Hematopoietic multipotent progenitor cell treated with erythropoietin and hydrocortisone succinate and interleukin-3 and kit ligand, for 15 days (in vitro differentiated cells): Measurements from ENCODE around the gene FHOD3.

ENCODE experiments used
- DNase-seq: peaks from one replicate; pipeline ENCODE4 v3.0.0-alpha.2; 2015; ENCODE audit warnings: low spot score

FHOD3 gene

DNA sequence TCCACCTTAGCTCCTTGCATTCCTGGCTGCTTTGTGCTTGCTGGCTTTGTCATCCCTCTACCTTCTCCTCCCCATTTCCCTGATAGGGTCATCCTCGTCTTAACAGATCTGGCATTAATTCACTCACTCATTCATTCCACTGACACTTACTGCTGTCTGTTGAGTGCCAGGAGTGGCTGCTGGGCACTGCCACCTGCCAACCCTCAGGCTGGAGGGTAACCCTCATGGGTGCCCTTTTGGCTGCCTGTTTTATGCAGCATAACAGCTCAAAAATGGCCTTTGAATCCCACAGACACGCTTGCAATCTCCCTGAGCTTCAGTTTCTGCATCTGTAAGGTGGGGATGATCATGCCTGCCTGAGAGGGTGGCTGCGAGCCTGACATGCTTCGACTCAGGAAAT is 25.2 kb downstream of the FHOD3 start:
- DNase-seq = no peak

DNA sequence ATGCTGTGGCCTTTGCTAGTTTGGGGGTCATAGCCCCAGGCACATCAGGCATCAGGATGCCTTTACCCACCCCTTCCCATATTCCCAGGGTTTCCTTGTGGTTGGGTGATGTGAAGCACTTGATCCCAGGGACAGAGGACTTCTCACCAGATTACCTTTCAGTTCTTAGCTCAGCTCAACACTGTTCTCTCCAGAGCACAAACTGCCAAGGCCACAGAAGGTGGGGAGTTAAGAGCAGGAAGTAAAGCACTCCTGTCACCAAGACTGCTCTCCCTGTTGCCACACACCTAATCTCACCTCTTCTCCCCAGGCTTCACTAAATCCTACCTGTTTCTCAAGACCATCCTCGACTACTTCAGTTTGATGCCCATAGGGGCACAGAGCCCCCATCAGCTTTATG is 25.9 kb downstream of the FHOD3 start:
- no peak for DNase-seq

DNA sequence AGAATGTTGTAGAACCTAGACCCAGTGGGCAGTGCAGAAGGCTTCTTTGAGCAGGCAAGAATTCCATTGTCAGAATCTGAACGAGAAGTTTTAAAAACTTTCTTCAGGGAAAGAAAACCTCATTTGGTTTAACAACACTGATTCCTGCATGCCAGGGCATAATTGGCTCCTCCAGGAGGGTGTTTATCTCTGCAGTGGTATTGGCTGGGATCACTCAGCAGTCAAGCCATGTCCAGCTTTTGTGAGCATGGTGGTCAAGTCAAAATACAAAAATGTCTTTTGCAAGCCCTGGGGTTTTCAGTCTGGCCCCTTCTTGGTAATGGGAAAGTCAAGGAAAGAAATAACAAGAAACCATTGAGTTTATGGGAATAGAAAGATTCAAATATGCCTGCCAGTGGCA is 28.3 kb downstream of the FHOD3 start:
- no peak for DNase-seq

DNA sequence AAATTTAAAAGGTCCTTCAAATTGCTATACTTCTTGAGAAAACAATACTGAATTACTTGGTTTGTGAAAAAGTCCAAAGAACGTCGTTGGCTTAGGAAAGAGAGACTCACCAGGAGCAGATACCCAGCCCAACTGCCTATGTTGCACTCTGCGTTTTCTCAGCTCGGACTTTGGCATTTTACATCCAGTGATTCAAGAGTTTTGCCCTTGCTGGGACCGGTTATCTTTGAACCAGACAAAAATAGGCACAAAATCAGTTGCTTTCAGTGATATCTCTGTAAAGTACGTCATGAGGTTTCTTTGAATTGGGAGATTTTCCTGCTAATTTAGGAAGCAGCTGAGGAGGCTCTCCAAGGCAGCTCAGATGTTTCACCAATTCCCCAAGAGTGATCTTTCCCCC is 29.3 kb downstream of the FHOD3 start:
- no peak for DNase-seq

DNA sequence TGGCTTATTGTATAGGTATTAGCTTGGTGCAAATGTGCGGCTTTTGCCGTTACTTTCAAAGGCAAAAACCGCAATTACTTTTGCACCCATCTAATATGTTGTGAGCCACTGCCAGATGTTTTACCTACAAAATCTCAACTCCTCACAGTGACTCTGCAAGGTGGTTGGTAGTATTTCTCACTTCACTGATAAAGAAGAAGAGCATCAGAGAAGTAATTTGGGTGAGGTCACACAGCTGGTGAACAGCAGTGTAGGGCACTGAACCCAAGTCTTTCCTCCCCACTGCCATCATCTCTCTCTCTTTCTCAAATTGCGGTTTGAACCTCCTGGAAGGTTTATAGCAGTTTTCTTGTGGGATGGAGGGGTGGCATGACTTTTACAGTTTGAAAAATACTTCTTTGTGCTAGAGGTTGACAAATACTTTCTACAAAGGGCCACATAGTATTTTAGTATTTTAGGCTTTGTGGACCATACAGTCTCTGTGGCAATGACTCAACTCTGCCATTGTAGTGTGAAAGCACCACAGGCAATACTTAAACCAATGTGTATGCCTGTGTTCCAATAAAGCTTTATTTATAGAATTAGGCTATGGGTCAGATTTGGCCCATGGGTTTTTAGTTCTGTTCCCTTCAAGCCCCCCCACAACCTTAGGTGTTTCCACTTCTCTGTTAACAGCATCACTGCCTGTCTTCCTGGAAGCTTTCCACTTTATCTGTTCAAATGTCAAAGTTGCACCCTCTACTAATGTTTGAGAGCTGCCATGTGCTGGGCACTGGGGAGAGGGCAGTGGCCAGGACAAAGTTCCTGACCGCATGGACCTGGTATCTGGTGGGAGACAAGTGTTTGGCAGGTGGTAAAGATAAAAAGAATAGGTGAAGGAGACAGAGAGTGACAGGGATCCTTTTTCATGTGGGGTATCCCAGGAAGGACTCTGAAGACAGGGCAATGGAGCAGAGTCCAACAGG is 30.1 kb downstream of the FHOD3 start:
- no peak for DNase-seq

DNA sequence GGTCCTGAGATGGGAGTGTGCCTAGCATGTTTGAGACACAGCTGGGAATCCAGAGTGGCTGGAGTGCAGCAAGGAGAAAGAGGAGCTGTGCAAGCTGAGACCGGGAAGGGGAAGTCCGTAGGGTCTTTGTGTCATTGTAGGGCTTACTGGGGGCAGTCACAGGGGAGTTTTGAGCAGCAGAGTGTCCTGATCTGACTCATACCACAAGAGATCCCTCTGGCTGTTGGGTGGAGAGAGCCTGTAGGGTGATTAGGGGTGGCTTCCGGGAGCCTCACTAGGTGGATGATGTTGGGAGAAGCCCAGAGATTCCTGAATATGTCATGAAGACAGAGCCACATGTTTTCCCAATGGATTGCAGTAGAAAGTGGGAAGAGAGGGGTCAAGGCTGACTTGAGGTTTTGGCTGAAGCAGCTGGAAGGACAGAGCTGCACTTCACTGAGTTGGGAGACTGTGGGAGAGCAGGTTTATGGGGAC is 30.9 kb downstream of the FHOD3 start:
- no peak for DNase-seq

DNA sequence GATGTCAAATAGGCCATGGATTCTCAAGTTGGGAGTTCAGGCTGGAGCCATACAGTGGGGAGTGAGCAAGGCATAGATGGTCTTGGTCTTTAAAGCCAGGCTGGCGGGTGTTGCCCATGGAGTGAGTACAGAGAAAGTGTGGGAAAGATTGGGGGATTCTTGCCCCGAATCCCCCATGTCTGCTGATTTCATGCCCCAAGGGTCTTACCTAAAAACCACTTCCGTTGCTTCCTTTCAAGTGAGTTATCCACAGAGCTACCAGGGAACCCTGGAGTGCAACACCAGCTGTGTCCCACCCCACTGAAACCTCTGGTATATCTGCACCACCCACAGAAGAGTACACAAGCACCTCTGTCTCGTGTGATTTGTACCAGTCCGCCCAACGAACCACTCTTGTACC is 31.4 kb downstream of the FHOD3 start:
- DNase-seq = no peak

DNA sequence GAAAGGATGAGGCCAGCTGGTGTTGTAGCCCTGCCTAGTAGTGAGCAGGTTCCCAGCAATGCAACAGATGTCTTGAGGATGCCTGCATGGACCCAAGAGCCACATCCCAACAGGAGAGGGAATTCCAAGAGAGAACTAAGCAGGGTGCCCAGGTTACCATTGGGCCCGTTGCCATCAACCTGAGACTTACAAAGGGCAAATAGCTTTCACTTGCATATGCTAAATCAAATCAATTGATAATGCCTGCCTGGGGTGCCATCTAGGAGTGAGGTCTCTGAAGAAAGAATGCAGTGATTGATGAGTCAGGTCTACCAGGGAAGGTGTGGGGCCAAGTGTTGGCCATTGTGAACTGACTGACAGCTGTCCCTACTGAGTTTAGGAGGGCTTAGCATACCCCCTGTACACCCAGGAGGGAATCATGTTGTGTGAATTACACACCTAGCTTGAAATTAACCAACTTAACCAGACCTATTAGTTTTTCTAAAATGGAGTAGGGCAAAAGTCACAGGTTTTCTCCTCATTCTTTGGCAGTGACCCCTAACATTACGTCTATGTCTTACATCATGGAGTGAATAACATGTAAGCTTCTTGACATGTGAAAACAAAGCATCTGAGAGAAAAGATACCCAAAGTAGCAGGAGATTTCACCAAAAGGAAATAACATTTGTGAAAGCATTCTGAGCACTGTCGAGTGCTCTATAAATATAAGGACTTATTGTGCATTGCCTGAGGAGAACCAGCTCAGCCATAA is 32.3 kb downstream of the FHOD3 start:
- DNase-seq = no peak

DNA sequence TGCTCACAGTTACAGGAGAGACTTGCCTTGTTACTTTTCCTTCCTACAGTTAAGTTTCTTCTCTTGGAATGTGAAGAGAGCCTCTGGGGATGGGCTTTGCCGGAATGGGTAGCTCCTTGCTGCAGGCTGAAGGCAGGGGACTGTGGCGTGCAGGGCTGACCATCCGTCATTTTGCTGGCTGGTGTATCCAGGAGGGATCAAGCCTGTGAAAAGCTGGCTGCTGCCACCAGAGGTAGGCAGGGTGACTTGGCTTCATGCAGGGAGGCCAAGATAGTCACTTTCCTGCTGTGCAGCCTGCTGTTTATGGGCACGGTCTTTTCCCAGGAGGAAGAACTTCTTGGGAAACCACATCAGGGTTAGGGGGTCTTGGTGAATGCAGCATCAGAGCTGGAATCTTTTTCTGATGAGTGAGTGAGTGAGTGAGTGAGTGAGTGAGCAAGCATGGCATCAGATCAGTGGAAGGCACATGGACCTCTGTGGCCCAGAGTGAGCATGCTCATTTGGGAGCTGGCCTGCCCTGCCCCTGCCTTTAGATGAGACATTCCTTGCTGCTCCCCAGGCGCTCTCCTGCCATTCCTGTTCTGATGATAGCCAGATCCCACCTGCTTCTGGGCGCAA is 33.0 kb downstream of the FHOD3 start:
- DNase-seq = no peak

DNA sequence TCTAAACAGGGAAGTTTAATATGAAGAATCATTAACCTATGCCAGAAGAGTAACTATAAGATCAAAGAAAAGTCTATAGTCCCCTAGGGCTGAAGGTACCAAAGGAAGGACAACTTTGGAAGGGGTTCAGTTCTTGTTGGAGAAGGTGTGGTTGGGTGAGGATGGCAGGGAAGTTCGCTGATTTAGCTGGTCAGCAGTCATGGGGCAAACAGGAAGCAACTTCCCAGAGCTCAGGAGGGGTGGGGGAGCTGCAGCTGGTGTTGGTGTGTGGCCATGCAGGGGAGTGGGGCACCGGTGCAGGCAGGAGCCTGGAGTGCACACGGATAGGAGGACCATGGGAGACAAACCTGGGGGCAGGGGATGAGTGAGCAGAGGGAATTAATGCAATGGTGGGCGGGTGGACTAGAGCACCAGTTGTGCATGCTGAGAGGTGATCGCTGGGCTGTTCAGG is 34.0 kb downstream of the FHOD3 start:
- DNase-seq = no peak

DNA sequence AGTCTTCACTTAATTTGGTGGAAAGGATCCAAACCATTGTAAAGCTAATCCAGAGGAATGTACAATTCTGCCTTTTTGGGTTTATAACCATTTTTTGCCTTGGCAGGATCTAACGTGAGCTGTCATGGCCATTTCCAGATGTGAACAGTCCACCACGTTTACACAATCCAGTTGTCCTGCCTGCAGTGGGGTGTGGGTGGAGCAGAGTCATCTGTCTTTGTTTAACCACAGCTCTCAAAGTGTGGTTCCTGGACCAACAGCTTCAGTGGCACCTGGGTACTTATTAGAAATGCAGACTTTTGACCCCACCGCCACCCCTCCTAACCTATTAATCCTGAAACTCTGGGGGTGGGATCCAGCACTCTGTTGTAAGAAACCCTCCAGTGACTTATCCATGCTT is 35.9 kb downstream of the FHOD3 start:
- no peak for DNase-seq

DNA sequence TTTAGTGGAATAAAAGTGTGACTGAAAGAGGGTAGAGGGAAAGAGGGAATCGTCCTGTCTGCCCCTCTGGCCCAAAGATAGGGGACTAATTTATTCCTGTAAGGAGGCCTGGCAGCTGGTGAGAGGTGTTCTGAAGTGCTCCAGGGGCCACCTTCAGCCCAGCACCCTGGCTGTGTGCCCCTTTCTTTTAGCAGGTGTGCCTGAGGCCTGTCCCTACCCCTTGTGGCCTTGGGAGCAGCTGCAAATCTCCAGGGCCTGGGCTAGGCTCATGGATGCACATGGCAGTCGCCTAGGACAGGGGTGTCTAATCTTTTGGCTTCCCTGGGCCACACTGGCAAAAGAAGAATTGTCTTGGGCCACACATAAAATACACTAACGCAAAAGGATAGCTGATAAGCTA is 37.3 kb downstream of the FHOD3 start:
- DNase-seq = no peak

DNA sequence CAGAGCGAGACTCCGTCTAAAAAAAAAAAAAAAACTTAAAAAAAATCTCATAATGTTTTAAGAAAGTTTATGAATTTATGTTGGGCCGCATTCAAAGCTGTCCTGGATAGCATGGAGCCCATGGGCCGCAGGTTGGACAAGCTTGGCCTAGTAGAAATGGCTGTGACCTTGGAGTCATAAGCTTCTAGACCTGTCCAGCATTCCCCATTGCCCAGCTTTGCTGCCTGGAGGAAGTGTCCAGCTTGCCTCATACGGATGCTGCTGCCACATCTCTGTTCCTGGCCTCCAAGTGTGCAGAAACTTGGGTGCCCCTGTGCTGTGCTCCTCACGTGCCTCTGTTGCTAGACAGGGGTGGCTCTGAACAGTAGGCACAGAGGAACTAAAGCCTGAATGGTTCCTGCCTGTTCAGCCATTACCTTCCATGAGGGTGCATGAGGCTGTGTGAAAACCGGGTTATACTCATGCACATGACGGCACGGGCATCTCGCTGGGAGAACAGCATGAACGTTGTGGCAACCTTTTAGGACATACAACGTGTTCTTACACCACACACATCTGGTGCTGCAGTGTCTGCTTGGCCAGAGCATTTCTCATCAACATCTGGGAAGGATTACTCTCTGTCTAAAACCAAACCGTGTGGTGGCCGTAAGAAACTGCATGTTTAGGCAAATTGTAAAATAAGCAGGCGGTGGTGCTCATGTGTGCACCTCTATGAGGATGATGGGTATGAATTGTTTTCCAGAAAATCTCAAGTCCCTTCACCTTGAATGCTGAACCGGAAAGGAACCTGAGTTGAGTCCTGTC is 38.2 kb downstream of the FHOD3 start:
- no peak for DNase-seq

DNA sequence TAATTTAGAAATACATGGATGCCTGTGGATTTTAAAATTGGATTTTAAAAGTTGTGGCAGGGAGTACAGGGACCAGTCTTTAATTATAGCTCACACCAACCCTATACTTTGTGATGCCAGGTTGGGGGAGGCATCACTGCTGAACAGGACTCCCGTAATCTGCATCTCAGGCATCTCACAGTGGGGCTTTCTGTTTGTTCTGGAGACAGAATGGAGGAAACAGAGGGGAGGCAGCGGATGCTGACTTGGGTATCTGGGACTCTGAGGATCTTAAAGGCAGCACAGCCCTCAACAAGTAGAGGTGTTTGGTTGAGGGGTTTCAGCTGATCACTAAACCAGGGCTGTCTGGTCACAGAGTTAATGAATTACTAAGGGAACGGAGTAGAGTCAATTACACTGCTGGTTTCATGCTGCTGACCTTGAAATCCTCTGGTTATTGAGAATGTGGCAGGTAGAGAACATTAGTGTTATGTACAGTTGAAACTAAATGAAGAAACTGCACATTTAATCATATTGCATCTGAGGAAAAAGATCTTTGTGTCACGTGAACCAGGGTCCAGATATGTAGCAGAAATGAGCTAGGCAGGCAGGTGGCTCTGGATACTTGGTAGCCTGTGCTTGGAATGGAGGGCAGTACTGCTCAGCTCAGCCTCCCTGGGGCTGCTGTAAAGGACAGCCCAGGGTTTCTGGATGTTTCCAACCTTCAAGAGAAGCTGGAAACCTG is 40.3 kb downstream of the FHOD3 start:
- no peak for DNase-seq

DNA sequence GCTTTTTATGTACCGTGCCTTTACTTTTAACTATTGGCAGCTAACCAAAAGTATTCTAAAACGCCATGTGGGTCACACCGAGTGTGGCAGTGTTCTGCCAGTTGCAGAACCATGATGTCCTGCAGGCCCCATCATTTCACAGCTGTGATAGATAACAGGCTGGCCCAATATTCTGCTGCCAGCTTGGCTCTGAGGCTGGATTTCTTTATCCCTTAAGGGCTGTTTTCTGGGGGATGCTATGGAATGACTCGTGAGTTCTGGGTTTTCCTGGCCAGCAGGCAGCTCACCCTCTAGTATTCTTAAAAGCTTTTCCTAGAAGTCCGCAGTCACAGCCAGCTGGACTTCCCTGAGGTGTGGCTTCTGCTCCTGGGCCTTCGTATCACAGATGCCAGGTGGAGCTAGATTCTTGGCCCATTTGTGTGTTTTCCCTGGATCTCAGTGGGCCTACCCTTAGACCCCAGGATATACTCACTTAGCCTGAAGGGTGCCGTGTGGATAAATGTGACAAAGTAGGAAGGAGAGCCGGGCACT is 41.0 kb downstream of the FHOD3 start:
- DNase-seq = no peak

DNA sequence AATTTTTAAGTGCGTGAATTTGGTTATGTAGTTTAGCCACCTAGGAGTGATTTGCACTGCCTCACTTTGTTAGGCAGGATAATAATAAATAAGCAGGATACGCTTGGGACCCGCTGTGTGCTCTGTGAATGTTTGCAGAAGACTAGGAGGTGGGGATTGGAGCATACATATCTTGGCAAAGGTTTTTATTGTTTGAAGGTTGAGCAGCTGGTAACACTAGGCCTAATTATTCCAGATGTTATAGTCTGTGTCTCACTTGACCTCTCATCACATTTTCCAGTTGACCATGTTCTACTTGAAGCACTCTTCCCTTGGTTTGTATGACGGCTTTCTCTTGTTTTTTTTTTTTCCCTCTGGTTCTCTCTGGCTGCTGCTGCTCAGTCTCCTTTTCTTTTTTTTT is 42.7 kb downstream of the FHOD3 start:
- DNase-seq = no peak

DNA sequence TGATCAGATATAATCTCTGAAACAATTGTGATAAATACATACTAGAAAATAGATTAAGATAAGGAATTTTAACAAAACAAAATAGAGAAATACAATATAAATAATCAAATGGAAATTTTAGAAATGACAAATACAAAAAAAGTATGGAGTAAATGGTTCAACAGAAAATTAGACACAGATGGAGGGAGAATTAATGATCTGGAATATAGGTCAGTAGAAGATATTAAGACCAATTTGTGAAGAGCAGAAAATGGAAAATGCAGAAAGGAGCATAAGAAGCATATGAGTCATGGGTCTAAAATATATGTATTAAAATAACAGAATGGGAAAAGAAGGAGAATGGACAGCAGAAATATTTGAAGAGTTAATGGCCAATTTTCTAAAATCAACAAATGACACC is 44.4 kb downstream of the FHOD3 start:
- no peak for DNase-seq

DNA sequence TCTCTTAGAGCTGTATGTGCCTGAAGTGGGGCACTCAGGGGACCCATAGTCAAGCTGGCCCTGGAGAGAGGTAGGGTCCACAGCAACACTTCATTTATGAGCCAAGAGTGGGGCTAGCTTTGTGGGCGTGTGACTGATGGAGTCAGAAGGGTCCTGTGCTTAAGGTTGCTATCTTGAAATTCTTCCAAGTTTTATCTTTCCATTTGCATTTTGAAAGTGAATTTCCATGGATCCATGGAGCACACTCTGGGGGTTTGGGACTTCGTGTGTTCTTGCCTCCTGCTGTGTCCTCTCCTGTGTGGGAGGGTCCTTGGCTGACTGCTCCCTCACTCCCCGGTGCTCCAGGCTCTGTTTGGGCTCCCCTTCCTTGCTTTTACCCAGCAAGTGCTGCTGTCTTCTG is 50.8 kb downstream of the FHOD3 start:
- no peak for DNase-seq

DNA sequence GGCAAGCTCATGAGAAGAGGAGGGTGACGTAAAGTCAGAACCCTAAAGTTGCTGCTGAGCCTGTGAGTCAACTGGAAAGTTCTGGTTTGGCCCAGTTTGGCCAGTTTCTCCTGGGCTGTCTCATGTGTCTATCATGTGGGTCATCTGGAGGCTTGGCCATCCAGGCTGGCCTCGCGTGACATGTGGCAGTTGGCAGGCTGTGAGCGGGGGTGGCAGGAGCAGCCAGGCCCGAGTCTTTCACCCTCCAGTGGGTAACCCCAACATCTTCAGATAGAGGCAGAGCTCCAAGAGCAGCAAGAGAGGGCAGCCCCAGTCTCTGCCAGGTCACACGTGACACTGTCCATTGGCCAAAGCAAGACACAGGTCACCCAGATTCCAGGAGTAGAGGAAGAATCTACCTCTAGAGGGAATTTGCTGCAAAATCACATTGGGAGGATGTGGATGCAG is 51.5 kb downstream of the FHOD3 start:
- DNase-seq = no peak

DNA sequence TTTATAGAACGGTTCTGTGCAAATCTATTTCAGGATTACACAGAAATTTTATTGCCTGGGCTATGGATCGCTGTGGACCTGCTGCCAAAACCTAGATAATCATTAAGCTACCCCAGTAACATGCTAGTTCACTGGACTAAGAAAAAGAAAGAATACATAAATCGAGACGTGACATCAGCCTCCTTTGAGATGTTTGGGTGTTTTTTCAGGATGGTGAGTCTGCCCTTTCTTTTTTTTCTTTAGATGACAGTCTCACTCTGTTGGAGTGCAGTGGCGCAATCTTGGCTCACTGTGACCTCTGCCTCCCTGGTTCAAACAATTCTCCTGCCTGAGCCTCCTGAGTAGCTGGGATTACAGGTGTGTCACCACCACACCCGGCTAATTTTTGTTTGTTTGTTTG is 52.0 kb downstream of the FHOD3 start:
- DNase-seq = no peak

DNA sequence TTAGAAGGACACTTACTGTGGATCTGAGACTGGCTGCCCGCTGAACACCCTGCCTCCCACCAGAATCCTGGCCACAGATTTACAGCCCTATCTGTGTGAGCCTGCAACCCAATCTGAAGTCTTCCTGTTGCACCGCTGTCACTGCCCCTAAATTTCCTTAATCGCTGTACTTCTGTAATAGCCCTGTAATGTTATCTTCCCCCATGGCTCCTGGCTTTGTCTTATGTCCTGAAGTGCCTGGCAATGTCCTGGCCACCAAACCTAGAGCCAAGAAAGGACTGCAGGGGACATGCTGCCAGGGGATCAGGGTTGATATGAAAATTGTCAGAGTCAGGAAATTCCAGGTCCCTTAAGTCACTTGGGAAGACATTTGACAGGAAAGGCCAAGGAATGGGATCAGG is 52.7 kb downstream of the FHOD3 start:
- no peak for DNase-seq
